ENCODE measurements around the gene CDCA8. TPM values are rescaled to one million over a fixed set of nuclear protein-coding genes. Genes with fewer than 3 reads are reported as not detected.

The CDCA8 gene
- polyA plus RNA-seq, 5 donors: 13.0 to 29.2 (median 16.2) TPM

DNA sequence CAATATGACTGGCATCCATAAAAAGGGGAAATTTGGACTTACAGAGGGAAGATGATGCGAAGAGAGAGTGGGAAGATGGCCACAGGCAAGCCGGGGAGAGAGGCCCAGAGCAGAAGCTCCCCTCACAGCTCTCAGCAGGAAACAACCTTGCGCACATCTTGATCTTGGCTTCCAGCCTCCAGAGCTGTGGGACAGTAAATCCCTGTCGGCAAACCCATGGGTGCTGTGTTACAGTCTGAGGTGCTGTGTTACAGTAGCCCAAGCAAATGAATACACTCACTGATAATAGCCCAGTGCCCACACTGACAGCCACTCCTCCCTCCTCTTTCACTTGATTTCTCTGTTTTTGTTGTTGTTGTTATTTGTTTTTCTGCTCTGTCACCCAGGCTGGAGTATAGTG is 22.4 kb downstream of the CDCA8 start:
- DNase-seq: no peak

GRCh38 chr1:37716321-37716720 is 24.0 kb downstream of the CDCA8 start:
- no peak for DNase-seq

DNA sequence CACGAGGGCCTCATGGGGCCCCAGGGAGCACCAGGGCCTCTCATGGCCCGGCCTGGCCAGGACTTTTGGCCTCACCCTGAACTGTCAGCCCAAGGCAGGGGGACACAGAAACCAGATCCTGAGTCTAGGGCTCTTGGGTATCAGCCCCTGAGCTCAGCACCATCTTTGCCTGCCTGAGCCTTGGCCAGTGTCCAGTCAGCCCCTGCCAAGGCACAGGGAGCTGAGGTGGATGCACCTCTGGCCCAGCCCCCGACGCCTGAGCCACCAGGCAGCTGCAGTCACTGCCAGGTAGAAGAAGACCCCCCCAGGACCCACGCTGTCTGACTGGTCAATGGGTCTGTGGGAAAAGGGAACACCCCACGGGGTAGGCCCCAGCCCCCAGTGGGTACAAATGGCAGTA is 25.3 kb downstream of the CDCA8 start:
- no peak for DNase-seq

- no peak for DNase-seq
Observed at GRCh38 chr1:37718181-37718900, 26.0 kb downstream of the CDCA8 start.

DNA sequence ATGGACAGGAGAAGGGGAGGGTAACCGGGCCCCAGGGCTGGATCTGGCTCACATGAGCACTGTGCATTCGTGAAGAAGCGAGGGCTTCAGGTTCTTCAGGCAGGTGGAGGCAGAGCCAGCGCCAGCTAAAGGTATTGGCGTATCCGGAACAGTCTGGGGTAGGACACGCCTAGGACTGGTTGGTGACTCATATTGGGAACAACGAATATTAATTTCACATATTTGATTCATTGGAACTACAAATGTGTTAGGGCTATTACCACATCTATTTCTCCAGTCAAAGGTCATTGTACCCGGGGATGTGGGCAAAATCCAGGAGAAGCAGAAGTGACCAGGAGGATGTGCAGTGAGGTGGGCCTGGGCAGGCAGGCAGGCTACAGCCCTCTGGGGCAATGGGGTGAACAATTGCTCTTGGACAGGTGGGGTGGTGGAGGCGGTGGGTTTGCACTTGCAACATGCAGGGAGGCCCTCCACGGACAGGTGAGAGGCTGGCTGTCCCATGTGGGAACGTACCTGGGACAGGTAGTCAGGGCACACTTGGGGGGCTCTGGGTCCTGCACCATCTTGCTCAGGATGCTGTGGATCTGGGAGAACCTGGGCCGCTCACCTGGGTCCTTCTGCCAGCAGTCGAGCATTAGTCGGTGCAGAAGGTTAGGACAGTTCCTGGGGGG is 26.7 kb downstream of the CDCA8 start:
- DNase-seq: no peak

DNA sequence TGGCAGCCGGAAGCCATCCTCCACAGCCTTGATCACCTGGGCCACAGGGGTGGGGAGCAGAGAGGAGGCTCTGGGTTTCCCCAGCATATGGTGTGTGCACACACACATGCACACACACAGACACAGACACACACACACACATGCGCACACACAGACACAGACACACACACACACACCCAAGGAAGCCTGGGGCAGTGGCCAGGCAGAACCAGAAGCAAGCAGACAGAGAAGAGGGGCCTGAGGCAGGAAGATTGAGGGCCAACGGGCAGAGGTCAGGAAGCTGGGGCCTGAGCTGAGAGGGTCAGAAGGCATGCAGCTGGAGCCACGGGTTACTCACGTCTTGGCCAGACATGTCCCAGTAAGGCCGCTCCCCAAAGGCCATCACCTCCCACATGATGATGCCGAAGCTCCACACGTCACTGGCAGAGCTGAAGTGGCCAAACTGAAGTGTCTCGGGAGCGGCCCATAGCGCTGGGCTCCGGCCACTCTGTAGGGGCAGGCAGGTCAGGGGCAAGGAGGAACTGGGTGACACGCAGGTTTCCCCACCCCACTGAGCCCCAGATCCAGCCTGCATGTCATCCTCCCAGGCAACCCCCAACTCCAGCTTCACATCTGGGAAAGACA is 27.4 kb downstream of the CDCA8 start:
- DNase-seq: no peak

- no peak for DNase-seq
Observed at GRCh38 chr1:37720231-37721130, 28.2 kb downstream of the CDCA8 start.

- DNase-seq: no peak
Observed at GRCh38 chr1:37721565-37721964, 29.2 kb downstream of the CDCA8 start.

- no peak for DNase-seq
Observed at GRCh38 chr1:37722181-37723071, 30.1 kb downstream of the CDCA8 start.

DNA sequence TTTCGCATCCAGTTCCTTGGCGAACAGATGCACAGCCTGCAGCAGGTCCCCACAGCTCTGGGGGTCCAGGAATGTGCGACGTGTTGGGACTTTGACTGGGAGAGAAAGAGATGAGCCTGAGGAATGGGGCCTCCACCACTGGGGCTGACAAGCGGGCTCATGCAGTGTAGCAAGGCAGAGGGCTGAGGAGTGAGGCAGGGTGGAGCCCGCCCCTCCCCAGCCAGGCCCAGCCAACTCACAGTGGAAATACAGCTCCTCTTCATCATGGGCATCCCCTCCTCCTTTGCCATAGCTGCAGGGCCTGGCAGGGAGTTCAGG is 30.7 kb downstream of the CDCA8 start:
- no peak for DNase-seq

DNA sequence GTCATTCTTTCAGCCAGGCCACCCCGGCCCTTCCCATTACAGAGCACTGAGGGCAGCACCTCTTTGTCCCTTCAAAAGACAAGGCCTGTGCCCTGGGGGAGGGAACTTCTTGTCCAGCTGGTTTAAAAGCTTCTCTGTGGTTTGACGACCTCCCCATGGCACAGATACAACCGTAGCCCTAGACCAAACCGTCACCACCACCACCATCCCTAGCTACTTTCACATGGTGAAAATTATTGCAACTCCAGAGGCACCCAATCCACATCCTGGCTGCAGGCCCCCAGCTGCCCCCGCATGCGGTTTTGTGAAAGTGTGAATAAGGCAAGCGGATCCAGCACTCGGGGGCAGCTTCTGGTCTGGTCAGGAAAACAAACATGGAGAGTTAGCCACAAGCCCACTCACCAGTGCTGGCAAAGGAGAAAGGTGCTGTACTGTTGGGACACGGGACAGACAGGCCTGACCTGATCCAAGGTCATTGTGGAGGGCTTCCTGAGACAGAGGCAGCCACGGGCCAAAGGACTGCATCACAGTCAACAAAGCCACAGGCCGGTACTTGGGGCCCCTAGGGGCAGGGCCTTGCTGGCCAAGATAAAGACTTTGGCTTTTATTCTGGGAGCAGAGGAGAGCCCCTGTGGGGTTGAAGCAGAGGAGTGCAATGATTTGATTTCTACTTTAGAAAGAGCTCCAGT is 31.2 kb downstream of the CDCA8 start:
- no peak for DNase-seq

GRCh38 chr1:37724575-37724974 is 32.3 kb downstream of the CDCA8 start:
- DNase-seq: no peak

DNA sequence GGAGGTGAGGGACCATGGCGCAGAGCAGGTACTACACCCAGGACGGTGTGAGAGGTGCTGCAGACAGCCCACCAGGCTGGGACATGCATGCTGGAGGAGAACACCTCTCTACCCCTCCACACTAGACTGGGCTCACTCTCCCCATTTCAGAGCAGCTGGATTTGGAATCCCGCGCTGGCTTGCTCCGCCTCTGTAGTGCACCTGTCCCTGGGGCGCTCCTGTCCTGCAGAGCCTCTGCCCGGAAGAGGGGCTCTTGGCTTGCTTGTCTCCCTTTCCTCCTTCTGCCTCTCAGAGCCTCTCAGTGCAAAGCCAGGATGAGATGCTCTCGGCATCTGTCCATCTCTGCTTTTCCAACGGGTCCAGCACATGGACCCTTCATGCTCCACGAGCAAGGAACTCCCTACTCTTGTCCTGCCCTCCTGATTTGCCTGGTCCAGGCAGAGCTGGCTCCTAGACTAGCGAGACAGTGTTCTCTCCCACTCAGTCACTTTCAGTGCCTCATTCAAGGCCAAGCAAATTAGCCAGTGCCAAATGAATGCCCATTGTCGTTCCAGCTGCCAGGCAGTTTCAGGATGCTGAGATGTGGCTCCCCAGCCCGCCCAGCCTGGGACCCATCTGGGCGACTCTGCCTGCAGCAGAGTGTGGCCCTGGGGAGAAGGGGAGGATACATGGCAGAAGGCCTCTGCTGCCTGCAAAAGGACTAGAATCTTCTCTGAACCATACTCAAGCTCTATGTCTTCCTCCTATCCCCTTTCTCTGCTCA is 33.7 kb downstream of the CDCA8 start:
- no peak for DNase-seq

- DNase-seq: no peak
Observed at GRCh38 chr1:37726751-37727585, 34.7 kb downstream of the CDCA8 start.

- DNase-seq: no peak
Observed at GRCh38 chr1:37728416-37728815, 36.1 kb downstream of the CDCA8 start.

- DNase-seq: no peak
Observed at GRCh38 chr1:37730376-37730775, 38.1 kb downstream of the CDCA8 start.

- no peak for DNase-seq
Observed at GRCh38 chr1:37731312-37732019, 39.1 kb downstream of the CDCA8 start.

- DNase-seq: no peak
Observed at GRCh38 chr1:37732111-37732780, 39.9 kb downstream of the CDCA8 start.
